ENCODE results near the gene DUSP5. TPM values are rescaled to one million over a fixed set of nuclear protein-coding genes. Genes with fewer than 3 reads are reported as not detected.
"Not testable (repeated sequence)": the region's sequence is repeated elsewhere in the genome, so short reads cannot be mapped to it uniquely, and the experiment has no call there.

Gene DUSP5
- total RNA-seq, 1 donor from 2014 or later, result 2.4 TPM

GRCh38 chr10:110461088-110461487 is 36.6 kb upstream of the DUSP5 start:
- H3K36me3 Mint-ChIP-seq (ENCODE audit: unreplicated experiment), result no peaks in the 10 kb centered on the region
- H3K4me3 Mint-ChIP-seq (ENCODE audit: unreplicated experiment), result no peak overlapping the region
- H3K9me3 Mint-ChIP-seq (ENCODE audit: unreplicated experiment), result peaks cover 8% of the 10 kb centered on the region
- TF ChIP-seq CTCF (IDR thresholded peaks at IDR 0.05; ENCODE audit: partially characterized antibody, unreplicated experiment), result no peak
- H3K27me3 Mint-ChIP-seq (ENCODE audit: unreplicated experiment), result peaks cover 5% of the 10 kb centered on the region
- no peak for DNase-seq
- peaks cover 10% of the 10 kb centered on the region for H3K4me1 Mint-ChIP-seq (ENCODE audit: low read depth, unreplicated experiment)
- H3K27ac Mint-ChIP-seq (ENCODE audit: unreplicated experiment), result no peak overlapping the region

GRCh38 chr10:110461530-110461929 is 36.2 kb upstream of the DUSP5 start:
- Mint-ChIP-seq H3K27me3 (ENCODE audit: unreplicated experiment) (peaks cover 5% of the 10 kb centered on the region), H3K36me3 (ENCODE audit: unreplicated experiment) (no peaks in the 10 kb centered on the region), H3K4me1 (ENCODE audit: low read depth, unreplicated experiment) (peaks cover 10% of the 10 kb centered on the region), H3K9me3 (ENCODE audit: unreplicated experiment) (peaks cover 8% of the 10 kb centered on the region), H3K27ac (ENCODE audit: unreplicated experiment) (no peak overlapping the region), H3K4me3 (ENCODE audit: unreplicated experiment) (no peak overlapping the region)
- no peak for TF ChIP-seq CTCF (IDR thresholded peaks at IDR 0.05; ENCODE audit: partially characterized antibody, unreplicated experiment)
- no peak for DNase-seq

GRCh38 chr10:110462166-110463095 is 35.3 kb upstream of the DUSP5 start:
- no peaks in the 10 kb centered on the region for H3K36me3 Mint-ChIP-seq (ENCODE audit: unreplicated experiment)
- no peak for TF ChIP-seq CTCF (IDR thresholded peaks at IDR 0.05; ENCODE audit: partially characterized antibody, unreplicated experiment)
- no peak overlapping the region for H3K4me3 Mint-ChIP-seq (ENCODE audit: unreplicated experiment)
- peaks cover 3% of the 10 kb centered on the region for H3K27me3 Mint-ChIP-seq (ENCODE audit: unreplicated experiment)
- DNase-seq, result no peak
- peaks cover 8% of the 10 kb centered on the region for H3K9me3 Mint-ChIP-seq (ENCODE audit: unreplicated experiment)
- H3K4me1 Mint-ChIP-seq (ENCODE audit: low read depth, unreplicated experiment), result peaks cover 10% of the 10 kb centered on the region
- peak overlapping the region; percentile 74 for H3K27ac Mint-ChIP-seq (ENCODE audit: unreplicated experiment)

- not testable (repeated sequence) for H3K27me3 Mint-ChIP-seq (ENCODE audit: unreplicated experiment); H3K4me1 Mint-ChIP-seq (ENCODE audit: low read depth, unreplicated experiment); H3K36me3 Mint-ChIP-seq (ENCODE audit: unreplicated experiment); DNase-seq; H3K4me3 Mint-ChIP-seq (ENCODE audit: unreplicated experiment); H3K27ac Mint-ChIP-seq (ENCODE audit: unreplicated experiment); H3K9me3 Mint-ChIP-seq (ENCODE audit: unreplicated experiment)
These were observed 29.4 kb upstream of the DUSP5 start for GRCh38 chr10:110468258-110468657.

GRCh38 chr10:110470541-110470940 is 27.2 kb upstream of the DUSP5 start:
- DNase-seq; H3K4me1 Mint-ChIP-seq (ENCODE audit: low read depth, unreplicated experiment); H3K36me3 Mint-ChIP-seq (ENCODE audit: unreplicated experiment); H3K27ac Mint-ChIP-seq (ENCODE audit: unreplicated experiment); H3K27me3 Mint-ChIP-seq (ENCODE audit: unreplicated experiment); H3K4me3 Mint-ChIP-seq (ENCODE audit: unreplicated experiment); H3K9me3 Mint-ChIP-seq (ENCODE audit: unreplicated experiment): not testable (repeated sequence)

GRCh38 chr10:110471566-110472139 is 26.1 kb upstream of the DUSP5 start:
- TF ChIP-seq CTCF (IDR thresholded peaks at IDR 0.05; ENCODE audit: partially characterized antibody, unreplicated experiment), result no peak
- no peak for DNase-seq
- H3K9me3 Mint-ChIP-seq (ENCODE audit: unreplicated experiment), result peaks cover 2% of the 10 kb centered on the region
- H3K27ac Mint-ChIP-seq (ENCODE audit: unreplicated experiment), result no peak overlapping the region
- peaks cover under 1% of the 10 kb centered on the region for H3K27me3 Mint-ChIP-seq (ENCODE audit: unreplicated experiment)
- no peaks in the 10 kb centered on the region for H3K36me3 Mint-ChIP-seq (ENCODE audit: unreplicated experiment)
- H3K4me1 Mint-ChIP-seq (ENCODE audit: low read depth, unreplicated experiment), result no peaks in the 10 kb centered on the region
- H3K4me3 Mint-ChIP-seq (ENCODE audit: unreplicated experiment), result no peak overlapping the region
